Neural cell (in vitro differentiated cells): ENCODE results near the gene SMO.

Experiments
- CTCF ChIP-seq: fragments of 450-650 bp; IDR thresholded peaks from 2 replicates; pipeline ENCODE4 v1.5.1; 2014; ENCODE audit warnings: antibody characterized with exemption, mild to moderate bottlenecking, moderate library complexity; ENCODE audit not compliant: poor library complexity, severe bottlenecking
- EZH2 ChIP-seq: fragments of 200-600, 300-800 bp; shearing (Covaris generic), sonication (generic); IDR thresholded peaks from 2 replicates; pipeline ENCODE4 v1.6.1; 2014; ENCODE audit warnings: antibody characterized with exemption, low read length, borderline replicate concordance, mild to moderate bottlenecking; ENCODE audit not compliant: insufficient read depth, poor library complexity, severe bottlenecking
- POLR2AphosphoS5 ChIP-seq: IDR thresholded peaks from 2 replicates; pipeline ENCODE4 v1.6.1; 2012

GRCh38 chr7:129255800-129256199 lies 67.4 kb downstream of the SMO start:
- TF ChIP-seq POLR2AphosphoS5, result no peak
- TF ChIP-seq CTCF, result no peak
- TF ChIP-seq EZH2, result no peak
